ENCODE measurements around the gene GCDH. TPM values are rescaled to one million over a fixed set of nuclear protein-coding genes. Genes with fewer than 3 reads are reported as not detected.

GCDH gene
- total RNA-seq, 1 donor from 2014 or later: 35.2 TPM

- H3K27me3 ChIP-seq (ENCODE audit: control insufficient read depth, insufficient read depth, low read length): no peaks in the 10 kb centered on the region
- DNase-seq (ENCODE audit: low read depth): no peak
- peaks cover 5% of the 10 kb centered on the region for H3K36me3 ChIP-seq (ENCODE audit: control insufficient read depth, insufficient read depth, low read length)
- H3K4me3 ChIP-seq (ENCODE audit: low read depth, low read length): peak overlapping the region; percentile 88
- TF ChIP-seq CTCF (IDR thresholded peaks at IDR 0.05; ENCODE audit: insufficient read depth, low read length, poor library complexity, severe bottlenecking): no peak
Observed at GRCh38 chr19:12946731-12947496, 56.0 kb downstream of the GCDH start.

GRCh38 chr19:12947702-12948611, 57.0 kb downstream of the GCDH start:
- no peak for DNase-seq (ENCODE audit: low read depth)
- Histone ChIP-seq H3K4me3 (ENCODE audit: low read depth, low read length) (no peak overlapping the region), H3K36me3 (ENCODE audit: control insufficient read depth, insufficient read depth, low read length) (peaks cover 4% of the 10 kb centered on the region), H3K27me3 (ENCODE audit: control insufficient read depth, insufficient read depth, low read length) (no peaks in the 10 kb centered on the region)
- no peak for TF ChIP-seq CTCF (IDR thresholded peaks at IDR 0.05; ENCODE audit: insufficient read depth, low read length, poor library complexity, severe bottlenecking)

- Histone ChIP-seq H3K27me3 (ENCODE audit: control insufficient read depth, insufficient read depth, low read length) (no peaks in the 10 kb centered on the region), H3K36me3 (ENCODE audit: control insufficient read depth, insufficient read depth, low read length) (peaks cover 3% of the 10 kb centered on the region), H3K4me3 (ENCODE audit: low read depth, low read length) (no peak overlapping the region)
- no peak for DNase-seq (ENCODE audit: low read depth)
- no peak for TF ChIP-seq CTCF (IDR thresholded peaks at IDR 0.05; ENCODE audit: insufficient read depth, low read length, poor library complexity, severe bottlenecking)
Observed at GRCh38 chr19:12948612-12949362, 57.8 kb downstream of the GCDH start.

Other genes starting within 250 kb of the GCDH start
- 92.8 and 141 TPM in 2 replicates for gene MAN2B1, start 224.4 kb upstream of the GCDH start, total RNA-seq
- 15.7 and 16.6 TPM in 2 replicates for gene WDR83, start 224.4 kb upstream of the GCDH start, total RNA-seq
- 109 and 127 TPM in 2 replicates for gene DHPS, start 209.3 kb upstream of the GCDH start, total RNA-seq
- not detected in 2 replicates for gene GNG14, start 203.2 kb upstream of the GCDH start, total RNA-seq
- 19.0 and 20.7 TPM in 2 replicates for gene FBXW9, start 194.5 kb upstream of the GCDH start, total RNA-seq
- gene TNPO2, start 167.2 kb upstream of the GCDH start, total RNA-seq: 27.1 and 40.2 TPM in 2 replicates
- gene TRIR, start 156.5 kb upstream of the GCDH start, total RNA-seq: 368 and 443 TPM in 2 replicates
- 146 and 148 TPM in 2 replicates for gene GET3, start 153.7 kb upstream of the GCDH start, total RNA-seq
- not detected in 2 replicates for gene BEST2, start 139.4 kb upstream of the GCDH start, total RNA-seq
- gene HOOK2, start 115.6 kb upstream of the GCDH start, total RNA-seq: 38.7 and 44.1 TPM in 2 replicates
- gene JUNB, start 99.7 kb upstream of the GCDH start, total RNA-seq: 395 and 431 TPM in 2 replicates
- gene PRDX2, start 89.4 kb upstream of the GCDH start, total RNA-seq: 366 and 396 TPM in 2 replicates
- not detected in 2 replicates for gene THSD8, start 89.1 kb upstream of the GCDH start, total RNA-seq
- 17.0 and 24.8 TPM in 2 replicates for gene RNASEH2A, start 84.6 kb upstream of the GCDH start, total RNA-seq
- 0.21 TPM in 1 of 2 replicates, not detected in the other for gene RTBDN, start 56.6 kb upstream of the GCDH start, total RNA-seq
- gene MAST1, start 52.6 kb upstream of the GCDH start, total RNA-seq: 0.88 and 2.4 TPM in 2 replicates
- gene DNASE2, start 9.7 kb upstream of the GCDH start, total RNA-seq: 38.5 and 44.4 TPM in 2 replicates
- not detected in 2 replicates for gene KLF1, start 4.0 kb upstream of the GCDH start, total RNA-seq
- 0.13 and 0.48 TPM in 2 replicates for gene SYCE2, start 28.1 kb downstream of the GCDH start, total RNA-seq
- gene FARSA, start 42.6 kb downstream of the GCDH start, total RNA-seq: 90.6 and 93.7 TPM in 2 replicates
- gene CALR, start 47.4 kb downstream of the GCDH start, total RNA-seq: 936 and 958 TPM in 2 replicates
- gene RAD23A, start 54.7 kb downstream of the GCDH start, total RNA-seq: 138 and 146 TPM in 2 replicates
- 60.1 and 78.0 TPM in 2 replicates for gene GADD45GIP1, start 66.1 kb downstream of the GCDH start, total RNA-seq
- not detected in 2 replicates for gene DAND5, start 78.4 kb downstream of the GCDH start, total RNA-seq
- gene NFIX, start 104.3 kb downstream of the GCDH start, total RNA-seq: 6.7 and 9.7 TPM in 2 replicates
- 3.3 and 5.3 TPM in 2 replicates for gene LYL1, start 211.7 kb downstream of the GCDH start, total RNA-seq
- gene TRMT1, start 225.6 kb downstream of the GCDH start, total RNA-seq: 69.4 and 74.7 TPM in 2 replicates
- gene NACC1, start 227.1 kb downstream of the GCDH start, total RNA-seq: 66.1 and 87.8 TPM in 2 replicates